HCEC 1CT (cell line): ENCODE data around the gene SOS2.
"Not testable (repeated sequence)": the region's sequence is repeated elsewhere in the genome, so short reads cannot be mapped to it uniquely, and the experiment has no call there.

ENCODE experiments used
- DNase-seq: peaks from one replicate; pipeline ENCODE4 v3.0.0-alpha.2; 2017

The SOS2 gene

DNA sequence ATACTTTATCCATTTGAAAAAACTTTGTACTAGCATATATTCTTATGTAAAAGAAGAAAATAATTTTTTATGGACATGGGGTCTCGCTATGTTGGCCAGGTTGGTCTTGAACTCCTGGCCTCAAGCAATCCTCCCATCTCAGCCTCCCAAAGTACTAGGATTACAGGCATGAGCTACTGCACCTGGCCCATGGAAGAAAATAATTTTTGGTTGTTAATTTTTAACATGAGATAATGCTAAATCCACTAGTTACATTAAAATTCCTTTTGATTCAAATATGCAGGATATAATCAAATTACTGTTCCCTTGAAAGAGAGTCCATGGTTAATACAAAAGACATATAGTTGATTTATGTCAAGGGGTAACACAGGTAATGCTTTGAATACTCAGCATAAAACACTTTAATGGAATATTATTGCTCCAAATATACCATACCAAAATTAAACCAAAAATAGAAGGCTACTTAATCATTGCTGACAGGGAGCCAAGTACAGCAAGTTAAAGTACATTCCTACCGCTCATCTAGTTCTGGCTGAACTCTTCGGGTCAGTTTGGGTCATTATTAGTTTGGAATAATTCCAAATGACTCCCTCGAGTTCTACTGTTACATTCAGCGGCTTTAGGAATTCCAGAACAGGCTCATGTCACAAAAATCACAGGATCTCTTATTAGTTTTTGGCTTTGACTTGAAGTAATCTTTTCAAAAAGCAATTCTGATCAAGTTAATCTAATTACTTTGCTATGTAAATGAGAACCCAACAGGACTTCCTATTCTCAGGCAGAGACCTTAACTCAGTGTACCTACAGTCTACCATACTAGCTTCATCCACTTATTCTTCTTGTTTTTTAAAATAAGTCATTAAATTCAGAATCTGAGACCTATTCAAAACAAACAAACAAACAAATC, 6.1 kb downstream of the SOS2 start:
- DNase-seq = peak; percentile 91

DNA sequence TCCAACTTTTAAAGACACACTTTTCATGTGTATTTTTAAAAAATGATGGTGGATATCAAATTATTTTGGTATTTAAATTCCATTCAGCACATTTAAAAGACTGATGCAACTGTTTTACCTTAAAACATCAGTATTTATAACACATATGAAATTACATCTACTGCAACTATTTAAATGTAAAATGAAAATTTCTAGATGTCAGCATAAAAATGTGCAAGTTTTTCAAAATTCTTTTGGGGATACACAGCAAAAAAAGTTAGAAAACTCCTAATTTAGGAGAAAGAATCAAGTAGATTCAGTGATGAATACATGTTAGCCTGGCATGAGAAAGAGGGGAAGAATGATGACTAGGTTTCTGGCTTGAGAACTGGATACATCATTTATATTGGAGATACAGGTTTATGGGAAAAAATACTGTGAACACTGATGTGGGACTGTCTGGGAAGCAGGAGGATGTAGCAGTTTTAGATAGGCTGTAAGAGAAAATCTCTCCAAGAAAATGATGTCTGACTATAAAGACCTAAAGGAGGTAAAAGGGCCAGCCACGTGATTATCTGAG, 9.2 kb downstream of the SOS2 start:
- DNase-seq = no peak

DNA sequence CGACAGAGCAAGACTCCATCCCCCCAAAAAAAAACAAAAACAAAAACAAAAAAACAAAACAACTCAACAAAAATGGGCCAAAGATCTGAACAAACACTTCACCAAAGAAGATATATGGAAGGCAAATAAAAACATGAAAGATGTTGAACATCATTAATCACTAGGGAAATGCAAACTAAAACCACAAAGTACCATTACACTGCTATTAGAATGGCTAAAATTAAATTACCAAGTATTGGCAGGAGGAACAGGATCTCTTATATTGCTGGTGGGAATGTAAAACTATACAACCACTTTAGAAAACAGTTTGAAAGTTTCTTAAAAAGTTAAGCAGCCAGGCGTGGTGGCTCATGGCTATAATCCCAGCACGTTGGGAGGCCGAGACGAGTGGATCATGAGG, 12.9 kb downstream of the SOS2 start:
- no peak for DNase-seq

DNA sequence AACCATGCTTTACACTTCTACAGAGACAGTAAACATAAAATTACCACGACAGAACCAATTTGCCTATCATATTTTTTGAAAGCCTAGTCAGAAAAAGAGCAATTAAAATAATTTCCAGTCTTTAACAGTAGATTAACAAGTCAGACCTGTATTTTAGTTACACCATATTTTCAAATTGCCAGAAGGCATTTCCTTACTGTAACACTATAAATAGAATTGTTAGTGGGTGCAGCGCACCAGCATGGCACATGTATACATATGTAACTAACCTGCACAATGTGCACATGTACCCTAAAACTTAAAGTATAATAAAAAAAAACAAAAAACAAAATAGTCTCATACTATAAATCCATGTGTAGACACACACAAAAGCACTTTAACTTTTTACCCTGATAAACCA, 16.0 kb downstream of the SOS2 start:
- no peak for DNase-seq

DNA sequence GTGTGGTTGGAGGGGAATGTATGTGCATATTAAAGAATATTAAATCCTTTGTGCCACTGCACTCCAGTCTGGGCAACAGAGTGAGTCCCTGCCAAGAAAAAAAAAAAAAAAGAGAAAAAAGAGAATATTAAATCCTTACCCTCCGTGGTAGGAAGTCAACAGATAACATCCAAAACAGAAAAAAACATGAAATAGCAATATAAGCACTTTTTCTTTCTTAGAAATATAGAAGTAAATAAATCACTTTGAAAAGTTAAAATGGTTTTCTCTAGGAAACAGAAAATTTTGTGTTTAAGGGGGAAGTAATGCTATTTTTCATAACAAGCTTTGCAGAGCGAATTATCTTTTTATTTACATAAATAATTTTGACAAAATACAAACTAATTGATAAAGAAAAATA, 17.6 kb downstream of the SOS2 start:
- no peak for DNase-seq

DNA sequence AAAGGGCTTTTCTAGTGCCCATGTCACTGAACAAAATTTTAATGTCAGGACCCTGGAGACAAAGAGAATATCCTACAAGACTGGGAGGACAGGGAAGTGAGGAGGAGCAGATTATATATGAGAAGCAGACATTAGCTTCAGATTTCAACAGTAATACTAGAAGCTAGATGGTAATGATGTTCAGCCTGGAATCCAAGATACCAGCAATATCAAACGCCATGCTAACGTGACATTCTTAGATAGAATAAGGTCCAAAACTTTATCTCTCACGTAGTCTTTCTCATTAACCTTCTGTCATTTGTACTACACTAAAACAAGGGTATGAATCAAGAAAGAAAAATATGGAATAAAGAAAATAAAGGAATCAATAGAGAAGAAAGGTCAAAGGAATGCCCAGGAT, 18.7 kb downstream of the SOS2 start:
- no peak for DNase-seq

DNA sequence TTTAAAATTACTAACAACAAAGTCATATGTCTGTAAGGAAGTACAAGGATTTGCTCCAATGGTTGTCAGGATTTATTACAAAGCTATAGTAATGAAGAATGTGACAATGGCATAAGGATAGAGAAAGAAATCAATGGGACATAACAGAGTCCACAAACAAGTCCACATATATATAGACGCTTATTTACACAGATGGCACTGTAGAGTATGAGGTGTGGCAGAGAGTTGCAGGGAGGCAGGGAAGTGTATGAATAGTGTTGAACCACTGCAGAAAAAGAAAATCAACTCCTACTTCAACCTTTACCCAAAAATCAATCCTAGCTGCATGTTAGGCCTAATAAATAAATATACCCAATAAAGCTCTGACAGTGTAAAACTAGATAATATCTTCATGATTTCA, 21.3 kb downstream of the SOS2 start:
- DNase-seq = no peak

DNA sequence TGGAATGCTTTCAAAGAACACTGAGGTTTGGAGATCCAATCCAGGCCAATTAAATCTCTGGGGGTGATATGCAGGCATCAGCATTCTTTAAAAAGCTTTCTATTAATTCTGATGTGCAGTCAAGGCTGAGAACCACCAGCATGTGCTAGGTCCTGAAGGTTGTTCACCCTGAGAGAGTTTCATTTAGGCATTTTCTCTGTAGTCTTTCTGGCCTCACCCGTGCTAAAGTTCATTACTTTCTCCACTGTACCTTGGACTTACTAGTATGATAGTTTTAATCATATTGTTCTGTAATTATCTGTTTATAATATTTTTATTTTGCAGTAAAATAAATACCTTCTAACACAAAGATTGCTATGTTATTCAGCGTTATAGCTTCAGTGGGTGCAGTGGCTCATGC, 32.9 kb downstream of the SOS2 start:
- DNase-seq = no peak

DNA sequence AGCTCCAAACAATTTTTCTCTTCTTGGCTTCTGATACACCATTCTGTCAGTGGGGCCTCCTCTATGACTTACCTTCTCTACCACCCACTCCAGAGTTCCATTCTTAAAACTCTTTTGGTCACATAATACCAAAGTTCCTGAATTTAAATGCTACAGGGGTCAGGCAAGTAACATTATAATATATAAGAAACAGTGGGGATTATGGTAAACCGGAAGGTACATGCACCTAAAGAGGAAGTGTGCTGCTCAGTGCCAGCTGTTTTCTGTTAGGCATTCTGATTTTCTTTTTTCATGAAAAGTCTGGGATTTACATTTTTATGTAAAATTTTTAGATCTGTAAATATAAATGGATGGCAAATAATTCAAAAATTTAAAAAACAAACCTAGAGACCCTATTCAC, 39.9 kb downstream of the SOS2 start:
- no peak for DNase-seq

DNA sequence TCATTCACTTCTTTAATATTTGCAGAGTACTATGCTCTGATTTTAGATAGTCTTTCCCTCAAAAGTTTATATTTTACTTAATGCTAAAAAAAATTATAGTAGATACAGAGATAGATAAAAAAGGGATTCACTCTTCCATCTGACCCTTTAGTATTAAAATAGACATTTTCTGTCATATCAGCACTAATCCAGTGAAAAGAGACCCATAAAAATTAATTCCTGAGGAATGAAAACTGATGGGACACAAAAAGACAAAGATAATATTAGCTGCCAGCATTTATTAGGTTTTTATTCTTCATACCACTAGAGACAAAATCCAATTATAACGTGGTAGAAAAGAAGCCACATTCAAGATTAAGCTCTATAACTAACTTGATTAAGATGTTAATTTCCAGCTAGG, 45.3 kb downstream of the SOS2 start:
- no peak for DNase-seq

DNA sequence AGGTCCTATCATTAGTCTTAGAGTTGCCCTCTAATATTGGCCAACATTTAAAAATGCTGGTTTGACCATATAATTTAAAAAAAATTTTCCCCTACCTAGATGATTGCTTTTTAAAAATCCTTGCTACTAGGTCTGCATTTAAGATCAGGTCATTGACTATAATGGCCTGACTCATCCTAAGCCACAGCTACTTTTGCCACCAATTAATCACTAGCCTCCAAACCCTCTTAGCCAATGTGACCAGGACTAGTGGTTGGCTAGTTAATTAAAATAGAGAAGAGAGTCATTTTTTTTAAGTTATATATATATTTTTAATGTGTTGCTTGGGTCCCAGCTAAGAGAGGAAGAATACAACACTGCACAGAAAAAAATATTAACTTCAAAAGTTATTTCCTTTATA, 57.5 kb downstream of the SOS2 start:
- DNase-seq = peak; percentile 28

DNA sequence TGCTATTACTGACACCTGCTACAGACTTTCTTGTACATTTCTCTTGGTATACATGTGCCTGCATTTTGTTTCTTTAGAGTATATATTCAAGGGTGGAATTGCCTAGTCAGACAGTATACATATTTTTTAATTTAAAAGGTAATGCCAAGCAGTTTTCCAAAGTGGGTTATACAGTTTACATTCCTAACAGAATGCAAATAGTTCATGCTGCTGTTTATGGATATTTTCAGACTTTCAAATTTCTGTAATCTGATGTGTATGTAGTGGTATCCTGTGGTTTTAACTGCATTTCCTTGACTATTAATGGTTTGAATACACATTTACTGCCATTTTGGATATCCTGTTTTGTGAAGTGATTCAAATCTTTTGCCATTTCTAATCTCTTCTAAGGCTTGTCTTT, 59.5 kb downstream of the SOS2 start:
- DNase-seq = no peak

DNA sequence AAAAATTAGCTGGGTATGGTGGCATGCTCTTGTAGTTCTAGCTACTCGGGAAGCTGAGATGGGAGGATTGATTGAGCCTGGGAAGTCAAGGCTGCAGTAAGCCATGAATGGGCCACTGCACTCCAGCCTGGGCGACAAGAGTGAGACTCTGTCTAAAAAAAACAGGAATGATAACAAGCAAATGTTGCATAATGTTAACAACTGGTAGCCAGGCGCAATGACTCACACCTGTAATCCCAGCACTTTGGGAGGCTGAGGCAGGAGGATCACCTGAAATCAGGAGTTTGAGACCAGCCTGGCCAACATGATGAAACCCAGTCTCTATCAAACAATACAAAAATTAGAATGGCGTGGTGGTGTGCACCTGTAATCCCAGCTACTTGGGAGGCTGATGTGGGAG, 64.0 kb downstream of the SOS2 start:
- DNase-seq = not testable (repeated sequence)

DNA sequence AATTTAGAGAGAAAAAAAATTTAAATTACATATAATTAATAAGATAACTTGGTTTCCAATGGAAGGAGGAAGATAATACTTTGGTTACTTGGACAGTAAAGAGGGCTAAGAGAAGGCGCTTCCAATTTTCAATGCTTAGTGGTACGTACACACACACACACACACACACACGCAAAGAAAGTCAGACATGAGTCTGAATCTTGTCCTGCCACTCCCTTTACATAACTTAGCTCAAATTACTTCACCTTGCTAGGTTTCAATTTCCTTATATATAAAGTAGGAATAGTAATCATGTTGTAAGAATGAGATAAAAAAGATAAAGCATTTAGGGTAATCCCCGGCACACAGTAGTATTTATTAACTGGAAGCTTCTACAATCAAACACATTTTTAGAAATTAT, 75.3 kb downstream of the SOS2 start:
- DNase-seq = no peak

DNA sequence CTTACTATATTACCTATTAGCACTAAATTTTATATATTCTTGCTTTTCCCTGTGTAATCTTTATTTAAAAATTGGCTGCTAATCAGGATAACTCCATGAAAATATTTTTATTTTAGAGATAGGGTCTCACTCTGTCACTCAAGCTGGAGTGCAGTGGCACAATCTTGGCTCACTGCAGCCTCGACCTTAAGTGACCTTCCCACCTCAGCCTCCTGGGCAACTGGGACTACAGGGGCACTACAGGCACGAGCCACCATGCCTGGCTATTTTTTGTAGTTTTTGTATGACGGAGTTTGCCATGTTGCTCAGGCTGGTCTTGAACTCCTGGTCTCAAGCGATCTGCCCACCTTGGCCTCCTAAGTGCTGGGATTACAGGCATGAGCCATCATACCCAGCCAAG, 82.6 kb downstream of the SOS2 start:
- DNase-seq = no peak

DNA sequence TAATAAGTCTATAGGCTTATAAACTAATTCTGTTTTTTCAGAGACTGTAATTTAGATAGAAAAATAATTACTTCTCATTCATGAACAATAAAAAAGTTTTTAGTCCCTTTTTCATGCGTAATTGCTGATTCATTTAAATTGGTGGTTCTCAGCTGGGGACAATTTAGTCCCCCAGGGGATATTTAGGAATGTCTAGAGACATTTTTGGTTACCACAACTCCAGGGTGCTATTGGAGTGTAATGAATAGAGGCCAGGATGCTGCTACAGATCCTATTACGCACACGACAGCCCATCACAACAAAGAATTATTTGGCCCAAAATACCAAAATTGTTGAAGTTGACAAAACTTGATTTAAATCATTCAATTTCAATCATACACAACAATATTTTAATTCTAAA, 92.2 kb downstream of the SOS2 start:
- no peak for DNase-seq

DNA sequence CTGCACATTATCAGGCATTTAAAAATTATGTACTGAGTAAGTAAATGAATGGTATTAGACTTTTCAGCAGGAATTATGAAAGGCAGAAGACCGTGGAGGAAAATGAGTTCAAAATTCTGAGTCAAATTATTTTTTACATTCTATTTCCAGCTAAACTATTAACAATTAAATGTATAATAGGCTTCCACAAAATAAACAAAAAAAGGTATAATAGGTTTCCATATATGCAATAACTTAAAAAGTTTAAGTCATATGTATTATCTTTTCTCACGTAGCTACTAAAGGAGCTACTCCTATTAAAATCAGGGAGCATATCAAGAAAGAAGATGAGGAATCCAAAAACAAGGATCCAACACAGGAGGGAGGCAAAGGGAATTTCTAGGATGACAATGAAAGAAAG, 103.6 kb downstream of the SOS2 start:
- DNase-seq = no peak

DNA sequence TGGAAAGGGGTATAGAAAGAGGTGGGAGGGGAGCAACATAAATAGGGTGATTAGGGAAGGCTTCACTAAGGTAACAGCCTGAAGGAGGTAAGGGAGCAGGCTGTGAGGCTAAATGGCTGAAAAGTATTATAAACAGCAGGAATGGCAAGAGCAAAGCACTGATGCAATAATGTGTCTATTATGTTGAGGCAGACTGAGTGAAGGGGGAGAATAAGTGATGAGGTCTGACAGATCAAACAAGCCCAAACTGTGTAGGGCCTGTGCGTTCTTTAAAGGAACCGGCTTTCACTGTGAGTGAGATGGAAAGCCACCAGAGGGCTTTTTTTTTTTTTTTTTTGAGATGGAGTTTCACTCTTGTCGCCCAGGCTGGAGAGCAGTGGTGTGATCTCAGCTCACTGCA, 108.3 kb downstream of the SOS2 start:
- no peak for DNase-seq

DNA sequence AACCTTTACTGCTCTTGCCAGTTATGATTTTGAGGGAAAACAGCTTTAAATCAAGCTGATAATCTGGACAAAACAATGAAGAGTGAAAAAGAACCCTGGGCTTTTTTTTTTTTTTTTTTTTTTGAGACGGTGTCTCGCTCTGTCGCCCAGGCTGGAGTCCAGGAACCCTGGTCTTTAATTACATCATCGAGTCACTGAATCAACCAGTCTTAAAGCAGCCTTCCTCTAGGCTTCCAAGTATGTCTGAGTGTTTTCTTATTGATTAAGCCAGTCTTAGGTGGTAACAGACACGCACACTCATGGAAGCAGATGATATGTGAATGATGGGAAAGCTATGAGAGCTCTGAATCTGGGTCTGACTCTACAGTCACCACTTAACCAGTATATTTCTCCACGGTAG, 109.1 kb downstream of the SOS2 start:
- DNase-seq = no peak

DNA sequence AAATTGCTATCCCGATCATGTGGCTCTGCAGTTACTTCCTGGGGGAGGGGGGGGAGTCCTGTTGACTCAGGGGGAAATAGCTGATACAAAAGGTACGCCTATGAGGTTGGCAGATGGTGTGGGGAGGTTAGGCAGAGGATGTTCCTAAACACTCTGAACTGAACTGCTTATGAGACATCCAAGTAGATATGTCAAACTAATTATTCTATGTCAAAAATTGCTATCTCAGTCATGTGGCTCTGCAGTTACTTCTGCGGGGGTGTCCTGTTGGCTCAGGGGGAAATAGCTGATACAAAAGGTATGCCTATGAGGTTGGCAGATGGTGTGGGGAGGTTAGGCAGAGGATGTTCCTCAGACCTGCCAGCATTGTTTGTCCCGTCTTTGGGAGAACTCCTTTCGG, 109.9 kb downstream of the SOS2 start:
- DNase-seq = no peak

DNA sequence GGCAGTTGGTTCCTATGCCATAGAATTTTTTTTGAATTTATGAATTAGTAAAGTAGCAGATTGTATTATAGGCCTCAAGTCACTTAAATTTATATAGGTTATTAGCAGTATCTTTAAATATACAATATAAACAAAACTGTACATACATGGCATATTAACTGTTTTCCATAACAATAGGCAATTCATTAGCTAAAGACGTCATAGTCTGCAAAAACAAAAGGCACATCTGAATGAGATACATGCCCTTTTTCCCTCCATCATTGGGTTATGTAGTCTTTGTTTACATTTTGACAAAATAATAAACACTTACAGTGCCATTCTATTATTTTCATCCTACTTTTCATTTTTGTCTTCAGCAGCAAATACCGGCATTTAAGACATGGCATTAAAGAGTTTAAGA, 113.9 kb downstream of the SOS2 start:
- DNase-seq = no peak

DNA sequence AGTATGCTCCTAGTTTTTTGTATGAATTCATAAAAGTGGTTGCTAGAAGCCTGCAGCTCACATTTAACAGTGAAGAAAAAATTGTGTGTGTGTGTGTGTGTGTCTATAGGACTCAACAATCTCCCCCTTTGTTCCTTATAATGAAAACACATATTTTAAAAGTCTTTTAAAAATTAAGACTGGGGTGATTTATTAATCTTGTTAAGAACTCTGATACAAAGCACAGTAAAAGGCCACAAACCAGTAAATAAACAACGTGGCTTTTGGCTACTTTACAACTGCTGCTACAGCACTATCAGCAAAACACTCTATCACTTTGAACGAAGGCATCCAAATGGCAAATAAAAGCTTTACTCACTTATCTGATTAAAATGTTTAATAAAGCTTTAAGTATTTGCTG, 114.4 kb downstream of the SOS2 start:
- DNase-seq = peak; percentile 1

DNA sequence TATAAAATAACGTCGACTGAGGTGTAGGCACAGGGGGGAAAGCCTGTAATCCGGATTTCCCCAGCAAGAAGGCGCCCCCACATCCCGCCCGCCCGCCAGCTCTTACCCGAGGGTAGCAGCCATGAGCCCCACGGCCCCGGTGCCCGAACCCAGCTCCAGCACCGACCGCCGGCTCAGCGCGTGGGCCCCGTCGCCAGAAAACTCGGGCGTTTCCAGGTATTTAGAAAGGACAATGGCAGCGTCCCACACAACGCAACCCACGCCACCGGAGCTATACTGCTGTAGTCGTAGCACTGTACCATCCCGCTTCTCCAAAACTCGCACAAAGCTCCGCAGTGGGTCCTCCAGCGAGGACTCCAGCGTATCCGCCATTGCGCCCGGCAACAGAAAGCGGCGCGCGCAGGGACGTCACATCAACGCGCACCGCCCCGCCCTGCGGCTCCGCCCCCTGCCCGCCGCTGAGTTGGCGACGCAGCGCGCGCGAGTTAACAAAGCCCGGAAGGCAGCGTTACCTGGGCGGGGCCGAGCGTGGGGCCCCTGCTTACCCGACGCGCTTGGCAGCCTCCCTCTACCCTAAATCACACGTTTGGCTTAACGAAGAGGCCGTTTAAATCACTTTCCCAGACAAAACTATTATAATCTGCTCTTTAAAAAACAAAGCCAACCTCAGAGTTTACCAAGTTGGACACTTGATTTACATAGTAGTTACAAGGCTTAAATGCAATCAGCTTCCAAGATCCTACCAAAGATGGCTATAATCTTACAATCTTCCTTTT, 115.0 kb downstream of the SOS2 start, which contains the start of gene VCPKMT:
VCPKMT (minus strand) TSS at position 392 of the 776 bp plus-strand sequence; CDS start at position 372, 20 bp downstream.
- DNase-seq = peak; percentile 92
